Cardiac muscle cell (in vitro differentiated cells and primary cell): ENCODE measurements around the gene RSPH3. TPM values are rescaled to one million over a fixed set of nuclear protein-coding genes. Genes with fewer than 3 reads are reported as not detected.

Source experiments
- DNase-seq, 2 donors: peaks; one replicate each; pipeline versions ENCODE4 v3.0.0 to v3.0.0-alpha.2; 2010 to 2017; ENCODE audit warnings: low read depth in 1 of 2, low spot score in 1 of 2
- H3K27ac ChIP-seq: fragments of 200-600 bp; sonication (generic); 2 replicates; pipeline ENCODE4 v1.5.1; 2016
- H3K27me3 ChIP-seq: fragments of 200-600 bp; sonication (generic); 2 replicates; pipeline ENCODE4 v1.6.0; 2016; ENCODE audit warnings: control low read depth
- H3K36me3 ChIP-seq: fragments of 200-600 bp; sonication (generic); 2 replicates; pipeline ENCODE4 v1.5.1; 2016; ENCODE audit warnings: control low read depth
- H3K4me1 ChIP-seq: fragments of 200-600 bp; sonication (generic); 2 replicates; pipeline ENCODE4 v1.8.1; 2017; ENCODE audit warnings: low read depth, mild to moderate bottlenecking, mixed run types
- H3K4me3 ChIP-seq: fragments of 200-600 bp; sonication (generic); 2 replicates; pipeline ENCODE4 v1.5.1; 2016; ENCODE audit warnings: mild to moderate bottlenecking
- H3K9me3 ChIP-seq: fragments of 200-600 bp; sonication (generic); 2 replicates; pipeline ENCODE4 v1.5.1; 2017; ENCODE audit warnings: low read depth, mild to moderate bottlenecking, control low read depth
- CTCF ChIP-seq: IDR thresholded peaks from 2 replicates; pipeline ENCODE4 v1.5.1; 2012; ENCODE audit warnings: low read depth, mild to moderate bottlenecking, low read length
- polyA plus RNA-seq: library from polyadenylated mRNA; unstranded; fragments of >200 nt; fragmentation: Nextera tagmentation; extraction: Ambion mirVana; gene quantifications from 2 replicates; pipeline ENCODE4 v1.2.1, GENCODE V29; 2016
- total RNA-seq: library from RNA; depleted of rRNA; stranded (reverse); fragments of >200 nt; gene quantifications from 2 replicates; pipeline ENCODE4 v1.2.3, GENCODE V29; 2016

The RSPH3 gene
- total and polyA plus RNA-seq, 2 experiments from 2014 or later: 13.8 to 19.7 TPM

DNA sequence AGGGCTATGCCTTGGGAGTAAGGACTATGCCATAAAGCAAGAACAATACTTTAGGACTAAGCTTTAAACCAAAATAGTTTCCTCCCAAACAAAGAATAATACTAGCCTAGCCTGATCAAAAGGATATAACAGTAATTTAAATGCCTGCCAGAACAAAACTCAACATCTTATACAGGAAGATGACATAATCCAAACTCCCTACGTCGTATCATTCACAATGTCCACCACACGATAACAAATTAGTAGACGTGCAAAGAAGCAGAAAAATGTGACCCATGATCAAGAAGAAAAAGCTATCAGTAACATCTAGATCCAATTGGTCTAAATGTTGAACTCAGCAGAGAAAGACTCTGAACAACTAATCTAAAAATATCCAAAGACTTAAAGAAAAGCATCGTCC lies 65.8 kb downstream of the RSPH3 start:
- TF ChIP-seq CTCF: no peak
- Histone ChIP-seq H3K4me1 (no peaks in the 10 kb centered on the region), H3K9me3 (no peaks in the 10 kb centered on the region)

GRCh38 chr6:158933079-158933595 lies 66.9 kb downstream of the RSPH3 start:
- no peaks in the 10 kb centered on the region for H3K27me3 ChIP-seq
- H3K27ac ChIP-seq: no peak overlapping the region
- H3K36me3 ChIP-seq: no peaks in the 10 kb centered on the region
- no peak overlapping the region for H3K4me3 ChIP-seq
- TF ChIP-seq CTCF: no peak
- DNase-seq: no peak
- no peaks in the 10 kb centered on the region for H3K9me3 ChIP-seq
- no peaks in the 10 kb centered on the region for H3K4me1 ChIP-seq

More for the DNA sequence above, 65.8 kb downstream of the RSPH3 start:
- no peaks in the 10 kb centered on the region for H3K27me3 ChIP-seq
- H3K36me3 ChIP-seq: no peaks in the 10 kb centered on the region
- H3K4me3 ChIP-seq: no peak overlapping the region
- no peak for DNase-seq
- H3K27ac ChIP-seq: no peak overlapping the region

GRCh38 chr6:158928068-158928467 lies 71.9 kb downstream of the RSPH3 start:
- Histone ChIP-seq H3K4me3 (no peak overlapping the region), H3K4me1 (peaks cover 3% of the 10 kb centered on the region), H3K27ac (no peak overlapping the region), H3K9me3 (no peaks in the 10 kb centered on the region), H3K36me3 (no peaks in the 10 kb centered on the region), H3K27me3 (no peaks in the 10 kb centered on the region)
- no peak for DNase-seq
- no peak for TF ChIP-seq CTCF

DNA sequence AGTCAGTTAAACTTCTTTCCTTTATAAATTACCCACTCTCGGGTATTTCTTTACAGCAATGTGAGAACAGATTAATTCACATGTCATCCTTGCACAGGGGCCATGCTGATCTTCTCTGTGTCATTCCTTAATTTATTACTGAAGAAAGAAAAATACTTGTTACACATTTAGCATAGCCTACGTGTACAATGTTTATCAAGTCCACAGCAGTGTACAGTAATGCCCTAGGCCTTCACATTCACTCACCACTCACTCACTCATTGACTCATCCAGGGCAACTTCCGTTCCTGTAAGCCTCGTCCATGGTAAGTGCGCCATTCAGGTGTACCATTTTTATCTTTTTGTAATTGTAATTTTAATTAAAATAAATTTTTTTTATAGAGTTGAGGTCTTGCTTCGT lies 73.6 kb downstream of the RSPH3 start:
- DNase-seq: peak in 1 of 2 donors; percentile 13
- no peak overlapping the region for H3K4me3 ChIP-seq
- no peaks in the 10 kb centered on the region for H3K36me3 ChIP-seq
- no peaks in the 10 kb centered on the region for H3K9me3 ChIP-seq
- no peak for TF ChIP-seq CTCF
- no peak overlapping the region for H3K27ac ChIP-seq
- no peaks in the 10 kb centered on the region for H3K27me3 ChIP-seq
- peaks cover 3% of the 10 kb centered on the region for H3K4me1 ChIP-seq

DNA sequence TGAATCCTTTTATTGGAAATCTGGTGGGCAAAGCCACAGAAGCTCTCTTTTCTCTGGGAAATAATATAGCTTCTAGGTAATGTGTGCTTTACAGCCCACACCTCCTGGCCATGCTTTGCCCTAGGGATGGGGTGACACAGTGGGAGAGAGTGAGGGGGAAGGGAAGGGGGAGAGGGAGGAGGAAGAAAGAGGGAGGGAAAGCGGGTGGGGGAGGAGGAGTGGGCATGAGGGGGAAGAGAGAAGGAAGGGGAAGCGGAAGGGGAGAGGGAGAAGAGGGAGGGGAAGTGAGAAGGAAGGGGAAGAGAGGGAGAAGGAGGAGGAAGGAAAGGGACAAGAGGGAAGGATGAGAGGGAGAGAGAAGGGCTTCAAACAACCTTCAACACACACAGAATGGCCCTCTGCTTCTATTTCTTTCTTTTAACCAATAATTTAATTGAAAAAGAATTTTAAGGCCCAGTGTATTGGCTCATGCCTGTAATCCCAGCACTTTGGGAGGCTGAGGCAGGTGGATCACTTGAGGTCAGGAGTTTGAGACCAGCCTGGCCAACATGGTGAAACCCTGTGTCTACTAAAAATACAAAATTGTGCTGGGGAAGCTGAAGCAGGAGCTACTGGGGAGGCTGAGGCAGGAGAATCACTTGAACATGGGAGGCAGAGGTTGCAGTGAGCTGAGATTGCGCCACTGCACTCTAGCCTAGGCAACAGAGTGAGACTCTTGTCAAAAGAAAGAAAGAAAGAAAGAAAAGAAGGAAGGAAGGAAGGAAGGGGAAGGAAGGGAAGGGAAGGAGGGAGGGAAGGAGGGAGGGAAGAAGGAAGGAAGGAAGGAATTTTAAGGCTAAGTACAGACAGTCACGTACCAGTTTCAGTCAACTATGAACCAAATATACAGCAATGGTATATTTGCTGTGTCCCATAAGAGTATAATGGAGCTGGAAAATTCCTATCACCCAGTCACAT lies 75.2 kb downstream of the RSPH3 start:
- Histone ChIP-seq H3K36me3 (no peaks in the 10 kb centered on the region), H3K27ac (no peak overlapping the region)
- no peak for DNase-seq

More for the DNA sequence above, 75.2 kb downstream of the RSPH3 start:
- Histone ChIP-seq H3K9me3 (no peaks in the 10 kb centered on the region), H3K4me1 (peaks cover 3% of the 10 kb centered on the region), H3K4me3 (no peak overlapping the region), H3K27me3 (no peaks in the 10 kb centered on the region)
- TF ChIP-seq CTCF: no peak
